Neural cell (in vitro differentiated cells): ENCODE measurements around the gene FLT3LG. TPM values are rescaled to one million over a fixed set of nuclear protein-coding genes. Genes with fewer than 3 reads are reported as not detected.

Experiments used
- H2AFZ ChIP-seq: fragments of 200-600, 300-800 bp; sonication (generic), shearing (Covaris generic); 2 replicates; pipeline ENCODE4 v1.6.0; 2014; ENCODE audit warnings: low read depth, mild to moderate bottlenecking, antibody characterized with exemption, low read length, moderate library complexity
- H3F3A ChIP-seq: fragments of 200-600 bp; shearing (Covaris generic); 2 replicates; pipeline ENCODE4 v1.6.1; 2016; ENCODE audit warnings: mild to moderate bottlenecking, moderate library complexity, mixed read lengths, antibody characterized with exemption, low read length; ENCODE audit not compliant: insufficient read depth, poor library complexity, severe bottlenecking
- H3K27ac ChIP-seq: fragments of 200-600, 300-800 bp; sonication (generic), shearing (Covaris generic); 2 replicates; pipeline ENCODE4 v1.5.1; 2014; ENCODE audit warnings: mild to moderate bottlenecking, low read length, moderate library complexity
- H3K27me3 ChIP-seq: fragments of 300-800, 200-600 bp; sonication (generic), shearing (Covaris generic); 2 replicates; pipeline ENCODE4 v1.6.0; 2014; ENCODE audit warnings: mild to moderate bottlenecking, low read depth, low read length, moderate library complexity; ENCODE audit not compliant: insufficient read depth
- H3K36me3 ChIP-seq: fragments of 300-800, 200-600 bp; sonication (generic), shearing (Covaris generic); 2 replicates; pipeline ENCODE4 v1.5.1; 2014; ENCODE audit warnings: mild to moderate bottlenecking, antibody characterized with exemption, low read length, moderate library complexity; ENCODE audit not compliant: insufficient read depth
- H3K4me2 ChIP-seq: fragments of 300-800, 200-600 bp; sonication (generic), shearing (Covaris generic); 2 replicates; pipeline ENCODE4 v1.6.0; 2014; ENCODE audit warnings: mild to moderate bottlenecking, low read length
- H3K4me3 ChIP-seq: fragments of 300-800, 200-600 bp; sonication (generic), shearing (Covaris generic); 2 replicates; pipeline ENCODE4 v1.5.1; 2014; ENCODE audit warnings: mild to moderate bottlenecking, low read length, moderate library complexity
- H3K79me2 ChIP-seq: fragments of 200-600 bp; shearing (Covaris generic); replicated peaks from 2 replicates; pipeline ENCODE4 v1.6.0; 2014; ENCODE audit warnings: mild to moderate bottlenecking, low read length, moderate library complexity; ENCODE audit not compliant: insufficient read depth
- H3K9ac ChIP-seq: fragments of 300-800, 200-600 bp; sonication (generic), shearing (Covaris generic); 2 replicates; pipeline ENCODE4 v1.6.1; 2016; ENCODE audit warnings: mild to moderate bottlenecking, low read length, mixed read lengths
- H3K9me2 ChIP-seq: fragments of 200-600 bp; shearing (Covaris generic); 2 replicates; pipeline ENCODE4 v1.6.1; 2016; ENCODE audit warnings: mild to moderate bottlenecking, low read length, mixed read lengths; ENCODE audit not compliant: insufficient read depth
- H3K9me3 ChIP-seq: fragments of 200-600, 300-800 bp; sonication (generic), shearing (Covaris generic); 2 replicates; pipeline ENCODE4 v1.6.1; 2016; ENCODE audit warnings: mild to moderate bottlenecking, mixed run types, low read length, moderate library complexity, mixed read lengths
- H4K20me1 ChIP-seq: fragments of 200-600 bp; shearing (Covaris generic); 2 replicates; pipeline ENCODE4 v1.6.1; 2016; ENCODE audit warnings: mild to moderate bottlenecking, mixed run types; ENCODE audit not compliant: insufficient read depth
- CTCF ChIP-seq: fragments of 450-650 bp; IDR thresholded peaks from 2 replicates; pipeline ENCODE4 v1.5.1; 2014; ENCODE audit warnings: antibody characterized with exemption, mild to moderate bottlenecking, moderate library complexity; ENCODE audit not compliant: poor library complexity, severe bottlenecking
- EP300 ChIP-seq: fragments of 450-650 bp; conservative IDR thresholded peaks from 2 replicates; pipeline ENCODE4 v1.6.1; 2014; ENCODE audit warnings: antibody characterized with exemption, mild to moderate bottlenecking, moderate library complexity; ENCODE audit not compliant: poor library complexity, severe bottlenecking
- EZH2 ChIP-seq: fragments of 200-600, 300-800 bp; shearing (Covaris generic), sonication (generic); IDR thresholded peaks from 2 replicates; pipeline ENCODE4 v1.6.1; 2014; ENCODE audit warnings: antibody characterized with exemption, low read length, borderline replicate concordance, mild to moderate bottlenecking; ENCODE audit not compliant: insufficient read depth, poor library complexity, severe bottlenecking
- MXI1 ChIP-seq: fragments of 450-650 bp; conservative IDR thresholded peaks from 2 replicates; pipeline ENCODE4 v1.6.1; 2014; ENCODE audit warnings: antibody characterized with exemption, mild to moderate bottlenecking; ENCODE audit not compliant: poor library complexity, severe bottlenecking
- POLR2AphosphoS5 ChIP-seq: IDR thresholded peaks from 2 replicates; pipeline ENCODE4 v1.6.1; 2012
- RAD21 ChIP-seq: fragments of 450-650 bp; conservative IDR thresholded peaks from 2 replicates; pipeline ENCODE4 v1.6.1; 2014; ENCODE audit warnings: antibody characterized with exemption, mild to moderate bottlenecking, moderate library complexity
- REST ChIP-seq: IDR thresholded peaks from 2 replicates; pipeline ENCODE4 v1.6.1; 2012; ENCODE audit warnings: borderline replicate concordance
- SMC3 ChIP-seq: fragments of 450-650 bp; conservative IDR thresholded peaks from 2 replicates; pipeline ENCODE4 v1.6.1; 2014; ENCODE audit warnings: antibody characterized with exemption, mild to moderate bottlenecking, moderate library complexity; ENCODE audit not compliant: poor library complexity
- TAF1 ChIP-seq: IDR thresholded peaks from 2 replicates; pipeline ENCODE4 v1.6.1; 2012; ENCODE audit warnings: low read depth
- polyA plus RNA-seq: library from polyadenylated mRNA; depleted of rRNA; stranded (reverse); fragments of >200 nt; gene quantifications from 2 replicates; pipeline ENCODE4 v1.2.3, GENCODE V29; 2014

The FLT3LG gene
- polyA plus RNA-seq, 1 donor from 2014 or later: not detected

GRCh38 chr19:49445997-49446396 lies 28.0 kb upstream of the FLT3LG start:
- Histone ChIP-seq H3K27me3 (peaks cover 22% of the 10 kb centered on the region), H3K36me3 (no peaks in the 10 kb centered on the region), H3K79me2 (peaks cover 6% of the 10 kb centered on the region), H3K4me2 (no peak overlapping the region), H3K27ac (no peak overlapping the region), H3K9ac (no peak overlapping the region), H3K9me2 (no peaks in the 10 kb centered on the region), H3K4me3 (no peak overlapping the region), H4K20me1 (no peaks in the 10 kb centered on the region), H2AFZ (no peak overlapping the region), H3F3A (no peaks in the 10 kb centered on the region), H3K9me3 (no peaks in the 10 kb centered on the region)
- TF ChIP-seq EZH2 (no peak), EP300 (no peak), REST (no peak), SMC3 (no peak), POLR2AphosphoS5 (no peak), TAF1 (no peak), MXI1 (no peak), RAD21 (no peak), CTCF (no peak)

GRCh38 chr19:49447485-49448431 lies 26.3 kb upstream of the FLT3LG start:
- no peak overlapping the region for H3K4me2 ChIP-seq
- H3K27ac ChIP-seq: no peak overlapping the region

More at GRCh38 chr19:49447485-49448431, 26.3 kb upstream of the FLT3LG start:
- Histone ChIP-seq H3K79me2 (peaks cover 6% of the 10 kb centered on the region), H2AFZ (no peak overlapping the region), H3K9me2 (no peaks in the 10 kb centered on the region), H4K20me1 (no peaks in the 10 kb centered on the region), H3K9ac (no peak overlapping the region), H3K36me3 (no peaks in the 10 kb centered on the region), H3K4me3 (no peak overlapping the region), H3K27me3 (peaks cover 5% of the 10 kb centered on the region), H3K9me3 (no peaks in the 10 kb centered on the region), H3F3A (peaks cover 5% of the 10 kb centered on the region)
- TF ChIP-seq TAF1: no peak
- no peak for TF ChIP-seq POLR2AphosphoS5
- TF ChIP-seq EP300: no peak
- no peak for TF ChIP-seq SMC3
- no peak for TF ChIP-seq REST
- no peak for TF ChIP-seq RAD21
- TF ChIP-seq EZH2: no peak
- TF ChIP-seq CTCF: no peak
- no peak for TF ChIP-seq MXI1
